H9 (cell line): Measurements from ENCODE around the gene TMEM125. TPM values are rescaled to one million over a fixed set of nuclear protein-coding genes. Genes with fewer than 3 reads are reported as not detected.

Experiments used
- DNase-seq: peaks from one replicate; pipeline ENCODE4 v3.0.0-alpha.2; 2017
- H2AFZ ChIP-seq: one replicate; pipeline ENCODE4 v1.6.1; 2013; ENCODE audit warnings: mild to moderate bottlenecking, low read length, control low read depth, moderate library complexity
- H2AK5ac ChIP-seq: 2 replicates; pipeline ENCODE4 v1.6.1; 2013; ENCODE audit warnings: low read length, control low read depth, mixed read lengths; ENCODE audit not compliant: insufficient read length
- H2BK120ac ChIP-seq: one replicate; pipeline ENCODE4 v1.6.1; 2013; ENCODE audit warnings: low read depth, mild to moderate bottlenecking, low read length, control low read depth, inconsistent platforms; ENCODE audit not compliant: poor library complexity, severe bottlenecking
- H2BK12ac ChIP-seq: 2 replicates; pipeline ENCODE4 v1.6.1; 2013; ENCODE audit warnings: low read length, control low read depth, mixed read lengths, low read depth; ENCODE audit not compliant: insufficient read length
- H2BK15ac ChIP-seq: 2 replicates; pipeline ENCODE4 v1.6.1; 2013; ENCODE audit warnings: low read depth, low read length, control low read depth
- H2BK20ac ChIP-seq: one replicate; pipeline ENCODE4 v1.6.1; 2013; ENCODE audit warnings: low read depth, mild to moderate bottlenecking, low read length, control low read depth, inconsistent platforms; ENCODE audit not compliant: poor library complexity, severe bottlenecking
- H2BK5ac ChIP-seq: 2 replicates; pipeline ENCODE4 v1.6.1; 2013; ENCODE audit warnings: low read length, control low read depth, mixed read lengths; ENCODE audit not compliant: insufficient read length
- H3K14ac ChIP-seq: 2 replicates; pipeline ENCODE4 v1.6.1; 2013; ENCODE audit warnings: low read length, control low read depth; ENCODE audit not compliant: insufficient read depth
- H3K18ac ChIP-seq: 2 replicates; pipeline ENCODE4 v1.6.1; 2013; ENCODE audit warnings: low read depth, mild to moderate bottlenecking, mixed read lengths, low read length, control low read depth; ENCODE audit not compliant: insufficient read length
- H3K23ac ChIP-seq: 2 replicates; pipeline ENCODE4 v1.6.1; 2013; ENCODE audit warnings: low read length, control low read depth, mixed read lengths, low read depth; ENCODE audit not compliant: insufficient read length
- H3K23me2 ChIP-seq: 2 replicates; pipeline ENCODE4 v1.6.1; 2013; ENCODE audit warnings: low read depth, mild to moderate bottlenecking, mixed read lengths, low read length, control low read depth; ENCODE audit not compliant: insufficient read length, poor library complexity, severe bottlenecking
- H3K27ac ChIP-seq: 2 replicates; pipeline ENCODE4 v1.5.1; 2013; ENCODE audit warnings: low read length, control low read depth, mixed read lengths, low read depth; ENCODE audit not compliant: insufficient read length
- H3K27me3 ChIP-seq: 2 replicates; pipeline ENCODE4 v1.6.1; 2013; ENCODE audit warnings: low read length, control low read depth, inconsistent platforms; ENCODE audit not compliant: insufficient read depth
- H3K4ac ChIP-seq: 2 replicates; pipeline ENCODE4 v1.6.1; 2013; ENCODE audit warnings: low read depth, mild to moderate bottlenecking, control low read depth, inconsistent platforms, low read length, moderate library complexity
- H3K4me1 ChIP-seq: 2 replicates; pipeline ENCODE4 v1.6.1; 2013; ENCODE audit warnings: low read length, control low read depth, inconsistent platforms; ENCODE audit not compliant: insufficient read depth
- H3K4me2 ChIP-seq: 2 replicates; pipeline ENCODE4 v1.6.1; 2013; ENCODE audit warnings: low read length, control low read depth, mixed read lengths; ENCODE audit not compliant: insufficient read length, insufficient read depth
- H3K56ac ChIP-seq: 2 replicates; pipeline ENCODE4 v1.6.1; 2013; ENCODE audit warnings: low read depth, mild to moderate bottlenecking, mixed read lengths, low read length, control low read depth; ENCODE audit not compliant: insufficient read length
- H3K79me1 ChIP-seq: 2 replicates; pipeline ENCODE4 v1.6.1; 2013; ENCODE audit warnings: low read depth, mild to moderate bottlenecking, moderate library complexity, low read length, control low read depth, inconsistent platforms; ENCODE audit not compliant: insufficient read depth, poor library complexity, severe bottlenecking
- H3K79me2 ChIP-seq: 2 replicates; pipeline ENCODE4 v1.6.1; 2013; ENCODE audit warnings: low read length, control low read depth, inconsistent platforms; ENCODE audit not compliant: insufficient read depth
- H3K9ac ChIP-seq: 2 replicates; pipeline ENCODE4 v1.6.1; 2013; ENCODE audit warnings: low read length, control low read depth, mixed read lengths; ENCODE audit not compliant: insufficient read length; ENCODE audit errors: extremely low read depth
- H3K9me3 ChIP-seq: one replicate; pipeline ENCODE4 v1.6.1; 2013; ENCODE audit warnings: low read depth, low read length, inconsistent platforms; ENCODE audit not compliant: control insufficient read depth
- H3T11ph ChIP-seq: one replicate; pipeline ENCODE4 v1.6.1; 2013; ENCODE audit warnings: mild to moderate bottlenecking, low read length, control low read depth, inconsistent platforms
- H4K20me1 ChIP-seq: one replicate; pipeline ENCODE4 v1.6.1; 2013; ENCODE audit not compliant: control insufficient read depth, insufficient read length, insufficient read depth
- H4K5ac ChIP-seq: 2 replicates; pipeline ENCODE4 v1.6.1; 2013; ENCODE audit warnings: low read depth, mild to moderate bottlenecking, mixed read lengths, low read length, control low read depth; ENCODE audit not compliant: insufficient read length
- H4K8ac ChIP-seq: replicated peaks from 2 replicates; pipeline ENCODE4 v1.6.1; 2013; ENCODE audit warnings: low read length, control low read depth, mixed read lengths, low read depth; ENCODE audit not compliant: insufficient read length
- H4K91ac ChIP-seq: 2 replicates; pipeline ENCODE4 v1.6.1; 2013; ENCODE audit warnings: low read depth, mild to moderate bottlenecking, moderate library complexity, mixed read lengths, low read length, control low read depth; ENCODE audit not compliant: insufficient read length
- H3K27ac Mint-ChIP-seq, 3 experiments: 2 replicates in 2 of 3; 3 replicates in 1 of 3; pipeline ENCODE4 v1.8.0; 2020 to 2021; ENCODE audit warnings: mixed read lengths in 3 of 3, mild to moderate bottlenecking in 1 of 3, moderate library complexity in 1 of 3
- H3K27me3 Mint-ChIP-seq: 2 replicates; pipeline ENCODE4 v1.8.0; 2021; ENCODE audit warnings: low read depth, mild to moderate bottlenecking, moderate library complexity, mixed read lengths
- H3K36me3 Mint-ChIP-seq, 3 experiments: 2 replicates in 2 of 3; 3 replicates in 1 of 3; pipeline ENCODE4 v1.8.0; 2020 to 2021; ENCODE audit warnings: low read depth in 3 of 3, mixed read lengths in 3 of 3; ENCODE audit not compliant: insufficient read depth in 1 of 3
- H3K4me1 Mint-ChIP-seq, 2 experiments: 2 replicates each; pipeline ENCODE4 v1.8.0; 2020; ENCODE audit warnings: mixed read lengths in 2 of 2
- H3K4me3 Mint-ChIP-seq, 2 experiments: 2 replicates in 1 of 2; 3 replicates in 1 of 2; pipeline ENCODE4 v1.8.0; 2020 to 2021; ENCODE audit warnings: mild to moderate bottlenecking in 2 of 2, mixed read lengths in 2 of 2, moderate library complexity in 1 of 2
- H3K9me3 Mint-ChIP-seq, 2 experiments: 2 replicates in 1 of 2; 3 replicates in 1 of 2; pipeline ENCODE4 v1.8.0; 2020; ENCODE audit warnings: mild to moderate bottlenecking in 2 of 2, mixed read lengths in 2 of 2, moderate library complexity in 1 of 2
- WGBS: extraction: QIAGEN DNeasy Blood & Tissue Kit; methylation state at CpG from one replicate; pipeline ENCODE4 v1.1.7; 2013; ENCODE audit warnings: missing lambda C conversion rate, low lambda C conversion rate, mixed read lengths; ENCODE audit not compliant: insufficient read length; ENCODE audit errors: extremely low coverage; 5-methylcytosine and 5-hydroxymethylcytosine counted together
- total RNA-seq: library from RNA; stranded (reverse); gene quantifications from 2 replicates; pipeline ENCODE4 v1.2.1, GENCODE V29; 2021
- TF ChIP-seq, protein P1 (sequence below): fragments of 200-600 bp; sonication (generic); conservative IDR thresholded peaks from 3 replicates; pipeline ENCODE4 v1.8.0; 2021; ENCODE audit warnings: antibody characterized with exemption, mild to moderate bottlenecking

TMEM125 gene
- total RNA-seq, 1 experiment from 2014 or later, result 19.6 TPM

DNA sequence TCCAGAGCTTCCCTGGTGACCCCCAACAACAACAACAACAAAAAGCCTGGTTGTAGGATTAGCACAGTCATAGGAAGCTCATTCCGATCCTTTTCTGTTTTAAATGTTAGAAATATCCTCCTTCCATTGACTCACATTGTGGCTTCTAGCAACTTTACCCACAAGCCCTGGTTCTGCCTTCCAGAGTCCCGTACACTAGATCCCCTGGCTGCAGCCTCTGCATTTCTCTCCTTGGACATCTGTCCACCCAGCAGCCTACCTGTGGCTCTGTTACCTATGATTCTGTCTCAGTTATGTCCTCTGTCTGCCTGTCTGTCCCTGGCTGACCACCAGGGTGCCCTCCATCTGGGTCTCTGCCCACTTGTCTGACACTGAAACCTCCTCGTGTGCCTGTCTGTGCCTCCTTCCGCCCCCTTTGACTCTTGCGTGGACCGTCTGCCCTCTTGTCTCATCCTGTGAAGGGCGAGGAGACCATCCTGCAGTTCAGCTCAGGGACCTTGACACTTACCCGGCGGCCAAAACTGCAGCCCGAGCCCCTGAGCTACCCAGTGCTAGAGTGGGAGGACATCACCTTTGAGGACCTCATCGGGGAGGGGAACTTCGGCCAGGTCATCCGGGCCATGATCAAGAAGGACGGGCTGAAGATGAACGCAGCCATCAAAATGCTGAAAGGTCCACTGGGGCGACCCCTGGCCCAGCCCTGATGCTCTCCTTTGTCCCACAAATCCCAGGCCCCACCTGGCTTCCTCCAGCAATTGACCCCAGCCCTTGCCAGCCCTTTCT is 47.1 kb downstream of the TMEM125 start:
- Histone ChIP-seq H3K4me1 (no peaks in the 10 kb centered on the region), H3K14ac (peak overlapping the region; percentile 46; the same call in 1 of the 2 replicates), H3K56ac (no peak overlapping the region), H3K4me2 (no peak overlapping the region), H2BK15ac (no peak overlapping the region), H3K23me2 (no peaks in the 10 kb centered on the region), H4K91ac (no peak overlapping the region), H4K20me1 (no peaks in the 10 kb centered on the region), H3K23ac (no peak overlapping the region), H3T11ph (no peak overlapping the region), H3K4ac (no peak overlapping the region), H2BK120ac (no peak overlapping the region), H2BK5ac (no peak overlapping the region), H3K9ac (no peak overlapping the region), H4K8ac (no peak overlapping the region), H2AK5ac (no peak overlapping the region), H3K9me3 (no peaks in the 10 kb centered on the region), H4K5ac (no peak overlapping the region), H3K18ac (no peak overlapping the region), H3K79me1 (no peaks in the 10 kb centered on the region), H2BK20ac (no peak overlapping the region), H3K27me3 (no peaks in the 10 kb centered on the region), H2AFZ (no peak overlapping the region), H3K79me2 (no peaks in the 10 kb centered on the region), H3K27ac (no peak overlapping the region), H2BK12ac (no peak overlapping the region)
- H3K27ac Mint-ChIP-seq, result no peak overlapping the region; a peak in 2 of 7 replicates
- peaks cover 7 to 11% of the 10 kb centered on the region in 2 experiments for H3K4me1 Mint-ChIP-seq
- TF ChIP-seq, protein P1, sequence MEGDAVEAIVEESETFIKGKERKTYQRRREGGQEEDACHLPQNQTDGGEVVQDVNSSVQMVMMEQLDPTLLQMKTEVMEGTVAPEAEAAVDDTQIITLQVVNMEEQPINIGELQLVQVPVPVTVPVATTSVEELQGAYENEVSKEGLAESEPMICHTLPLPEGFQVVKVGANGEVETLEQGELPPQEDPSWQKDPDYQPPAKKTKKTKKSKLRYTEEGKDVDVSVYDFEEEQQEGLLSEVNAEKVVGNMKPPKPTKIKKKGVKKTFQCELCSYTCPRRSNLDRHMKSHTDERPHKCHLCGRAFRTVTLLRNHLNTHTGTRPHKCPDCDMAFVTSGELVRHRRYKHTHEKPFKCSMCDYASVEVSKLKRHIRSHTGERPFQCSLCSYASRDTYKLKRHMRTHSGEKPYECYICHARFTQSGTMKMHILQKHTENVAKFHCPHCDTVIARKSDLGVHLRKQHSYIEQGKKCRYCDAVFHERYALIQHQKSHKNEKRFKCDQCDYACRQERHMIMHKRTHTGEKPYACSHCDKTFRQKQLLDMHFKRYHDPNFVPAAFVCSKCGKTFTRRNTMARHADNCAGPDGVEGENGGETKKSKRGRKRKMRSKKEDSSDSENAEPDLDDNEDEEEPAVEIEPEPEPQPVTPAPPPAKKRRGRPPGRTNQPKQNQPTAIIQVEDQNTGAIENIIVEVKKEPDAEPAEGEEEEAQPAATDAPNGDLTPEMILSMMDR, result peak; percentile 46
- H3K36me3 Mint-ChIP-seq, result no peaks in the 10 kb centered on the region
- H3K27me3 Mint-ChIP-seq, result no peaks in the 10 kb centered on the region; the same call in none of the 2 replicates
- no peak overlapping the region for H3K4me3 Mint-ChIP-seq
- no peaks in the 10 kb centered on the region for H3K9me3 Mint-ChIP-seq
- WGBS, result no CpG with 5 or more reads among the region's 16 CpGs
- DNase-seq, result no peak
